Measurements from ENCODE around the gene LAMA3.

- TF ChIP-seq REST (IDR thresholded peaks at IDR 0.05; ENCODE audit: insufficient read depth in 1 of 2, low read depth in 2 of 2, low read length in 1 of 2) (no peak), CTCF (IDR thresholded peaks at IDR 0.05) (no peak), SIN3A (IDR thresholded peaks at IDR 0.05; ENCODE audit: borderline replicate concordance, insufficient read depth, low read depth, low read length) (no peak), TCF7L2 (IDR thresholded peaks at IDR 0.05; ENCODE audit: low read depth, low read length) (no peak)
These were observed 49.2 kb upstream of the LAMA3 start for GRCh38 chr18:23640052-23640451.

Data from Panc1 (cell line).